Measurements from ENCODE around the gene PLA2G6. TPM values are rescaled to one million over a fixed set of nuclear protein-coding genes. Genes with fewer than 3 reads are reported as not detected.
"Not testable (repeated sequence)": the region's sequence is repeated elsewhere in the genome, so short reads cannot be mapped to it uniquely, and the experiment has no call there.

Gene PLA2G6
- polyA plus RNA-seq, 3 donors, result 38.7 to 73.5 (median 56.5) TPM

GRCh38 chr22:38170469-38170868 is 11.2 kb downstream of the PLA2G6 start:
- DNase-seq, result no peak

DNA sequence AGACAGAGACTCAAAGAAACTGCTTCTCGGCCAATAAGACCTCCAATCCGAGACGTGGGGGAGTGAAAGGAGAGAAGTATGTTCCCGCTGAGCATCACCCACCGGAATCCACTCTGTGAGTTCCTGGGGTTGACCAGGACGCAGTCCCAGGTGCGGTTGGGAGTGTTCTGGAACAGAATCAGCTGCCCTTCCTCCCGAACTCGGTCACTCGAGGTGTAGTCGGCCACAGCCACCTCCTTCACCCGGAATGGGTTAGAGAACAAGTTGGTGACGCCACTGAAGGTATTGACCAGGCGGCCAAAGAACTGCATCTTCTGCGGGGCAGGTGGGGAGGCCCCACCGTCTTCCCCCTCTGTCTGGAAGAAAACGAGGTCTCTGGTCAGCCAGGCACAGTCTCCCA is 12.5 kb downstream of the PLA2G6 start:
- no peak for DNase-seq

DNA sequence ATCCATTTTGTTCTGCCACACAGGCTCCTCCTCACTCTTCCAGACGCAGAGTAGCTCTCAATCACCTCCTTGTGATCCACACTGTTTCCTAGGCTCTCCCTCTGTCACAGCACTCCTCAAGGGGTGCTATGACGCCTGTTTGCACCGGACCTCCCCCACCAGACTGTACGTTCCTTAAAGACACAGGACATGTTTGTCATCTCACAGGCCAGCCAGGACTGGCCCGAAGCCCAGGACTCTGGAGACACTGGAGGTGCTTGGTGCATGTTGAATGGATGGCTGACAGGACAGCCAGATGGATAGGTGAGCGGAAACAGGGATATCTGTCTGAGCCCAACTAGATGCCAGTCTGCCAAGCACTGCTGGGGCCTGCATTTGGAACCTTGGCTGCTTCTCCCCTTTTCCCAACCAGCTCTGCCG is 13.6 kb downstream of the PLA2G6 start:
- no peak for DNase-seq

- DNase-seq, result no peak
These were observed 15.6 kb downstream of the PLA2G6 start for GRCh38 chr22:38165922-38166593.

DNA sequence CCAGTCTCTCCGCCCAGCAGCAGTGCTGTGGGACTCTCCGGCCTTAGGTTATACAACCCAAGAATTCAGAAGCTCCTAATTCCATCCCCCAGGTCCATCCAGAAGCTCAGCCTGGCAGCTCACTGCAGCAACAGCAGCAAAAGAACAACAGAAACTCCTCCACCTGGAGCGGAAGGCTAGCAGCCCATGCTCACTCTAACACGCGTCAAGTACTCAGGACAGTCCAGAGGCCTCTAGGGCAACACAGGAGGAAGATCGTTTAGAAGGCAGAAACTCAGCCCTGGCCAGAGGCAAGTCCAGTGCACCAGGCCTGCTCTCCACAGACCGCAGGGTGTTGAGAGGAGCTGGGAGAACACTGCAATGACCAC is 17.1 kb downstream of the PLA2G6 start:
- no peak for DNase-seq

DNA sequence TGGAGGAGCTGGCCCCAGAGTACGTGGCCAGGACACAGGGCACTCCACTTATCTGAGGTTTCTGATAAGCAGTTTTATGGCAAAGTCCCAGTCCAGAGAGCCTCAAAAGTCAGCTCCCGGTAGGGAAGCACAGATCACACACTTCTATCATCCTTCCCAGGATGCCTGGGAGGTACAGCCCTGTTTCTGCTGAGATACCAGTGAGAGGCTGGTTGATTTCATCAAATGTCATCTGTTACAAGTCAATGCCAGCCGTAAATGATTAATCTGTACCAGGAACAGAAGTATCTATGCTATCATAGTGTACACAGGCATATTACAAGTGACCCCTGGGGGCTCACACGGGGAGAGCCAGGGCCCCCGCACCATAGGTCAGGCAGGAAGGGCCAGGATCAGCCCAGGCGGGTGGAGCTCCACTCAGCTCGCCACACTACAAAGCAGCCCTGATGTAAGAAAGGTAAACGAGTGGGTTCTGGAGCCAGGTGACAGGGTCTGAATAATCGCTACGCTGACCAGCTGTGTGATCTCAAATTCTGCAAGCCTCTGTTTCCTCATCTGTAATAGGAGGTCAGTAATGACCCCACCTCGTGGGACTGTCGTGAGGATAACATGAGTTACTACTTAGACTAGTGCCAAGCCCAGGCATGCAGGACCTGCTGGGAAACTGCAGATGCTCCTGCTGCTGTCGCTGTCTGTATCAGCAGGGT is 17.6 kb downstream of the PLA2G6 start:
- DNase-seq, result no peak

GRCh38 chr22:38162881-38163843 is 18.5 kb downstream of the PLA2G6 start:
- DNase-seq, result no peak

GRCh38 chr22:38155703-38156102 is 25.9 kb downstream of the PLA2G6 start:
- no peak for DNase-seq

DNA sequence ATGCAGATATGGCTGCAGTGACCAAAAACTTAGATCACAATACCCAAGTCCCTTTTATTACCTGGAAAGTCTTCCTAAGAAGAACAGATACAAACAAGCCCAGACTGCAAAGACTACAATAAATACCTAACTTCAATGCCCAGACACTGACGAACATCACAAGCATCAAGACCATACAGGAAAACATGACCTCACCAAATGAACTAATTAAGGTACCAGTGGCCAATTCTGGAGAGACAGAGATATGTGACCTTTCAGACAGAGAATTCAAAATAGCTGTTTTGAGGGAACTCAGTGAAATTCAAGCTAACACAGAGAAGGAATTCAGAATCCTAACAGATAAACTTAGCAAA is 27.1 kb downstream of the PLA2G6 start:
- DNase-seq, result not testable (repeated sequence)

GRCh38 chr22:38153821-38154562 is 27.6 kb downstream of the PLA2G6 start:
- DNase-seq, result no peak

- no peak for DNase-seq
These were observed 30.5 kb downstream of the PLA2G6 start for GRCh38 chr22:38151126-38151500.

DNA sequence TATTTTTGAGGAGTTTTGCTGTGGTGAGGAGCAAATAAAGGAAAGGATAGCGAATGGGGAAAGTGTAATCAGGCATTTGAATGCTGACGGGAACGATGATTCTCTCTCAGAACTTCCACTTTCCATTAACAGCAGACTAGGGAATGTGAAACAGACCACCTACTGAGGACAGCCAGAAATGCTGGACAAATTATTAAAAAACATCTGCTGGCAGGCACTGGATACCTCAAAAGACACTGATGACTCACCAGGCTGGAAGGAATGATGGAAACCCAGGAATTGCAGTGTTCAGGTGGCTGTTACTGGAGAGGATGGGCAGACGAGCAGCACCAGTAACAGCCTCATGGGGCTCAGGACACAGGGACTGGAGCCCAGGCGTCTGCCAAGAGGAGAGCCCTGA is 33.4 kb downstream of the PLA2G6 start:
- no peak for DNase-seq

- not testable (repeated sequence) for DNase-seq
These were observed 35.5 kb downstream of the PLA2G6 start for GRCh38 chr22:38146166-38146565.

DNA sequence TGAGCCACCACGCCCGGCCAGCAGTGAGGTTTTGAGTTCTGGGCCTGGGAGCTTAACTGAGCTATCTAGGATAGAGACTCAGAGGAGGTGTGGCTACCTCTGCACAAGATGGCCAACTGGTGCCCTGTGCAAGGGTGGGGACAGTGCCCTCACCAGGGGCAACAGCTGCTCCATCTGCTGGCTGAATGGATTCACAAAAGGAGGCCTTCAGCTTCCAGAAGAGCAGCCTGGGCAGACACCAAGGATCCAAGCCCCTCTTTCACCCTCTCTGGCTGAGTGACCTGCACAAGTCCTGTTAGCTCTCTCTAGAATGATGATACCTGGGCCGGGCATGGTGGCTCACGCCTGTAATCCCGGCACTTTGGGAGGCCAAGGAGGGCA is 37.6 kb downstream of the PLA2G6 start:
- DNase-seq, result no peak

GRCh38 chr22:38142606-38143005 is 39.0 kb downstream of the PLA2G6 start:
- no peak for DNase-seq

GRCh38 chr22:38141217-38141973 is 40.2 kb downstream of the PLA2G6 start:
- DNase-seq, result no peak

- no peak for DNase-seq
These were observed 41.7 kb downstream of the PLA2G6 start for GRCh38 chr22:38139901-38140300.

GRCh38 chr22:38138961-38139360 is 42.7 kb downstream of the PLA2G6 start:
- no peak for DNase-seq

DNA sequence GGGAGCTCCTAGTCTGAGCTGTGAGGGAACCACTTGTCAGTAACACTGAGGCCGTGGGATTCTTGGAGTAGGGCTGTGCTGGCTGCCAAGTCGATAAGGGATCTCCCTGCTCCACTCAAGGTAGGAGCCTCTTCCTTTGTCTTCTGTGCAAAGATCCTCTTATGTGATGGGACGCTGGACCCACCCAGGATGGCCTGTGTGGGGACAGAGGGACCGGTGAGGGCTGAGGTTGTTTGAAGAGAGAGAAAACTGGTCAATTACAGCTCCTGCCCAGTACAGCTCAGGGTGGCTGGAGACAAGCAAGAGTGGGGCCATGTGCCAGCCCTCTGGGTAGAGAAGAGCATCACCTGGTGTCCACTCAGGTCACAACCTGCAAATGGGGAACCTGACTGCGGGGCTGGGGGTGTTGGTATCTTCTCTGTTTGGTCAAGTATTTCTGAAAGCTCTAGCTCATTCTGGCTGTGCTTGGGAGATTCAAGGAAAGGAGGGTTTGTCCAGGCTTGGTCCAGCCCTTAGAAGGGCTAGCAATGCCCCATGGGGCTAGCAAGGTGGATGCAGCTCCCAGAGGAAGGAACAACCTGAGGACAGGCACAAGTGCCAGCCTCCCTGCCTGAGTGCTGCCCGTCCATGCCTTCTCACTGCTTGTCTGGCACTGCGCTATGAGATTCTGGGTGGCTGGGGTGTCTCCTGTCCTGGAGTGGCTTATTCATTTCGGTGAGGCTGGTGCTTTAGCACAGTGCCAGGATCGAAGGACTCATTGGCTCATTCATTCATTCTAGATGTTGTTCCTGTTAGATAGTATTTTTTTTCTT is 43.5 kb downstream of the PLA2G6 start:
- no peak for DNase-seq

GRCh38 chr22:38136607-38137006 is 45.0 kb downstream of the PLA2G6 start:
- DNase-seq, result no peak
